ENCODE data around the gene NOP58.
"Not testable (repeated sequence)": the region's sequence is repeated elsewhere in the genome, so short reads cannot be mapped to it uniquely, and the experiment has no call there.

Gene NOP58

DNA sequence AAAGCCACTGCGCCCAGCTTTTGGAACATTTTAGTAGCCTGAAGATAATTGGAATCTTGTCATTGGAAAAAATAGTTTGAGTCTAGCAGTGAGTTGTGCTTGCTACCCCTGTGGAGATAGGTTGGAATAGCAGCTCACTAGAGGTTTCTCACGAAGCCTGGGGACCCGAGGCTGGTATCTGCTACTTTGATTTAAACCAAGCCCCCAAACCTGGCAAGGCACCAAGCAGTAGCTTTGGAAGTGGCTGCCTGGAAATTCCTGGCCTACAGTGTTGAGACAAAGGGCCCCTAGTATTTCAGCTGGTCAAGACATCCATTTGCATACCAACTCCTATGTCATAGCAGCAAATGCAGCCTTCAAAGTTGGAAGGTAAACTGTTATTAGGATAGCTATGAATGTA is 42.1 kb downstream of the NOP58 start:
- no peak overlapping the region for H3K4me3 ChIP-seq (ENCODE audit: low read length)
- no peak for DNase-seq (ENCODE audit: low read depth)

DNA sequence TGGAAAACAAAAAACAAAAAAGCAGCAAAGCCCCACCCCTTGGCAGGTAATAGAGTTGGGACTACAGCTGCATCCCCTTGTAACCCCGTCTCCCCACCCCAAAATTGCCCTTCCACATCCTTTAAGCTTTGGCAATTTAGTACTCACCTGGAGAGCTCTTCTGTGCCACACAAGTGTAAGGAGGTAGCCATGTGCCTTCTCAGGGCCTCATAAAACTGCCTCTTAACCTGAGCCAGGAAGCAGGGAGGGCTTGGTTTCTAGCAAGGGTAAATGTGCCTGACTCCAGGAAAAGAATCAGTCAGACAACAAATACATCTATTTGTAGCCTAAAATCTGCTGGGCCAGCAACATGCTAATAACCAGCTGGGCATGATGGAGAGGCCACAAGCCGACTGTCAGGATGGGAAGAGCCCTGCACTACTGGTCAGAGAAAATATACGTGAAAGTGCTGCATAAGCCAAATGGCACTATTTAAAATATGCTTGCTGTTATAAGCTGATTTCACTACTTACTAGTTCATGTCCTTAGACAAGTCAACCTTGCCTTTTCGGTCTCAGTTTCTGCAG is 46.3 kb downstream of the NOP58 start:
- TF ChIP-seq, protein P1, sequence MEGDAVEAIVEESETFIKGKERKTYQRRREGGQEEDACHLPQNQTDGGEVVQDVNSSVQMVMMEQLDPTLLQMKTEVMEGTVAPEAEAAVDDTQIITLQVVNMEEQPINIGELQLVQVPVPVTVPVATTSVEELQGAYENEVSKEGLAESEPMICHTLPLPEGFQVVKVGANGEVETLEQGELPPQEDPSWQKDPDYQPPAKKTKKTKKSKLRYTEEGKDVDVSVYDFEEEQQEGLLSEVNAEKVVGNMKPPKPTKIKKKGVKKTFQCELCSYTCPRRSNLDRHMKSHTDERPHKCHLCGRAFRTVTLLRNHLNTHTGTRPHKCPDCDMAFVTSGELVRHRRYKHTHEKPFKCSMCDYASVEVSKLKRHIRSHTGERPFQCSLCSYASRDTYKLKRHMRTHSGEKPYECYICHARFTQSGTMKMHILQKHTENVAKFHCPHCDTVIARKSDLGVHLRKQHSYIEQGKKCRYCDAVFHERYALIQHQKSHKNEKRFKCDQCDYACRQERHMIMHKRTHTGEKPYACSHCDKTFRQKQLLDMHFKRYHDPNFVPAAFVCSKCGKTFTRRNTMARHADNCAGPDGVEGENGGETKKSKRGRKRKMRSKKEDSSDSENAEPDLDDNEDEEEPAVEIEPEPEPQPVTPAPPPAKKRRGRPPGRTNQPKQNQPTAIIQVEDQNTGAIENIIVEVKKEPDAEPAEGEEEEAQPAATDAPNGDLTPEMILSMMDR (conservative IDR thresholded peaks at IDR 0.05; ENCODE audit: low read depth, low read length), result no peak
- no peak for DNase-seq (ENCODE audit: low read depth)

More for the DNA sequence above, 42.1 kb downstream of the NOP58 start:
- TF ChIP-seq, protein P1 (conservative IDR thresholded peaks at IDR 0.05; ENCODE audit: low read depth, low read length), result no peak

DNA sequence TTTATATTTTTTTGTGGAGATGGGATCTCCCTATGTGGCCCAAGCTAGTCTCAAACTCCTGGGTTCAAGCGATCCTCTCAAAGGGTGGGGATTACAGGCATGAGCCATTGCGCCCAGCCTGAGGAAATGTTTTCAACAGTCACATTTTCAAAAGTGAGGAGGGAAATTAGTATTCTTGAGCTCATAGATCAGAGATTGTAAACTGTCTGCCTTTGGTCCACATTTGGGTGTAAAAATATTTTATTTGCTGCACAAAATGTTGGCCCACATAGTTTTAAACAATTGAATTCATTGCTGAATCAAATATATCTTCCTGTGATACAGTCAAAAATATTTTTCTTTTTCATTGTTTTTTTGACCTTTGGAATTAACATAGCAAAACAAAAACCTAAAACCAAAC is 48.6 kb downstream of the NOP58 start:
- H3K4me3 ChIP-seq (ENCODE audit: low read length), result no peak overlapping the region
- TF ChIP-seq, protein P1 (conservative IDR thresholded peaks at IDR 0.05; ENCODE audit: low read depth, low read length), result no peak
- no peak for DNase-seq (ENCODE audit: low read depth)

More for the DNA sequence above, 46.3 kb downstream of the NOP58 start:
- H3K4me3 ChIP-seq (ENCODE audit: low read length), result no peak overlapping the region

DNA sequence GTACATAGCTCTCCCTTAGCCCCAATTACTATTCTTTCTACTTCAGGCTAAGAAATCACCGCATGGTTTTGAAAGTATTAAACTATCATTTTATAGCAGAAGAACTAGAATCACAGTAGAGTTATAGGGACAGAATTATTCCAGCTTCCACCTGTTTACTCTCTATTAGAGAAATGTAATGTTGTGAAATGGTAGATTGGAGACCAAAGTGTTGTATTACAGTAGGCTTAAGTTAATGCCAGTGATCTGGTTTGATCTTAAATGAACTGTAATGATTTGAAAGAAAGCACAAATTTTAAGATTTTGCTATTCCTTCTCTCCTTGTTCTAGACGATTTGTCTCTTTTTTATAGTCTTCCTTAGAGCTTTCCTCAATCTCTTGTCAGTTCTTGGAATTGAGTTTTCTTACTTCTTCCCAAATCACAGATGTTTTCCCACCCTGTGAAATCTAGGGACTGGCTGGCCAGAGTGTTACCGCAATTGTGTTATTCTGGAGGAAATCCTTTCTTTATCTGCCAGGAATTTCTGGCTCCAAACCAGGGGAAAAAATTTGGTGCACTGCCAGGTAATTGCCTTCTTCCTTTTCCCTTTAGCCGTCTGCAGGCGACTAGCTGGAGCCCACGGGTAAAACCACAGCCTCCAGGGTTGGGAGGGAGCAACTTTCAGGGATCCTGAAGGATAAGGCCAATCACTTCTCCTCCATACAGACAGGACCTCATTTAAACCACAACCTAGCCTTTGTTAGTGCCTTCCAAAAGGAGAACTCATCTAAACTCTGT is 51.7 kb downstream of the NOP58 start:
- TF ChIP-seq, protein P1 (conservative IDR thresholded peaks at IDR 0.05; ENCODE audit: low read depth, low read length), result no peak
- no peak overlapping the region for H3K4me3 ChIP-seq (ENCODE audit: low read length)
- peak; percentile 84 for DNase-seq (ENCODE audit: low read depth)

DNA sequence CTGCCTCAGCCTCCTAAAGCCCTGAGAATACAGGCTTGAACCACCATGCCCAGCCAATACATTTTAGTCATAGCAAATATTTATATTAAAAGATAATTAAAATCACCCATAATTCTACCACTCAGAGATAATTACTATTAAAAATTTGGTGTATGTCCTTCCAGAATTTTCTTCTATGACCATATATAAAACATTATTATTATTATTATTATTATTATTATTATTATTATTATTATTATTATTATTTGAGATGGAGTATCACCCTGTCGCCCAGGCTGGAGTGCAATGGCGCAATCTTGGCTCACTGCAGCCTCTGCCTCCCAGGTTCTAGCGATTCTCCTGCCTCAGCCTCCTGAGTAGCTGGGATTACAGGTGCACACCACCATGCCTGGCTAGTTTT is 54.8 kb downstream of the NOP58 start:
- DNase-seq (ENCODE audit: low read depth); H3K4me3 ChIP-seq (ENCODE audit: low read length): not testable (repeated sequence)

DNA sequence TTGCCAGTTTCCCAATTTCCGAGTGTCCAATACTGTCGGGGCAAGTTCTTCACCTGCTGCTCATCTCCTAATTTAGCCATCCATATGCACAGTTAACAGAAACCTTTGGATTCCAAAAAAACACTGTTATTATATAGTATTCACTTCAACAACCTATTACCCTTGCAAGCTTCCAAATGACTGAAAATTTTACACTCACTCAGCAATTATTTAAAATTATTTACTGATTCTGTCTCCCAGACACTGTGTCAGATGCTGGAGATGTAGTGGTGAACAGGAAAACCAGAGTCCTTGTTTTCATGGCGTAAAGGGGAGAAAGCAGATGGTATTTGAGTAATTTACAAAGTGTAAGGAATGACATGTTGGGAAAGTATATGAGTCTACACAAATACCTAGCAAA is 56.9 kb downstream of the NOP58 start:
- H3K4me3 ChIP-seq (ENCODE audit: low read length), result no peak overlapping the region
- no peak for DNase-seq (ENCODE audit: low read depth)
- TF ChIP-seq, protein P1 (conservative IDR thresholded peaks at IDR 0.05; ENCODE audit: low read depth, low read length), result no peak

DNA sequence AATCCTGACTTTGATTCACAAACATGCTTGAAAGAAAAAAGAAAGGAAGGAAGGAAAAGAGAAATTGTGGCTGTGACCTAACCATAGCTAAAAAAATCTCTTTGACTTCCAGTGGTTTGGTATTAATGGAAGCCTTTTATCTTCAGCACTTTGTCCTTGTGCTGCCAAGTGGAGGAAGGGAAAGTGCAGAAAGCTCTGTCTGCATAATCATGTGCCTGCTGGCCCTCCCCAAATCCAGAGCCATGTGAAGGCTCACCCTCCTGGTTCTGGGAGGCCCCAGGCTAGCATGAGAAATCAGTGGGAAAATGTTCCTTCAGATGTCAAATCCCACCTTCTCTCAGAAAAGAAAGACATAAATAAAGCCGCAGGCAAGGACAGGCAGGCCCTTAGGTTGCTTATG is 62.3 kb downstream of the NOP58 start:
- TF ChIP-seq, protein P1 (conservative IDR thresholded peaks at IDR 0.05; ENCODE audit: low read depth, low read length), result no peak
- no peak for DNase-seq (ENCODE audit: low read depth)
- H3K4me3 ChIP-seq (ENCODE audit: low read length), result no peak overlapping the region
